HepG2 (cell line): ENCODE data around the gene DOCK3. TPM values are rescaled to one million over a fixed set of nuclear protein-coding genes. Genes with fewer than 3 reads are reported as not detected.

Experiments
- ATAC-seq: fragments of 200-7000 bp; cut with Tn5 transposase; 3 replicates; pipeline ENCODE4 v1.9.1; 2020; ENCODE audit warnings: mild to moderate bottlenecking, moderate library complexity
- BruUV-seq: library from RNA; stranded (reverse); fragments of 400-500 nt; replicated peaks from 2 replicates; lab custom pipeline; 2021; lab: Mats Ljungman, UMichigan
- CTCF ChIA-PET: fragments of 300-600 bp; formaldehyde crosslinking; extraction: SDS; loops from one replicate; lab custom pipeline; 2021; ENCODE audit warnings: low total read pairs, inconsistent platforms, low intra/inter-chr PET ratio; lab: Yijun Ruan, JAX
- POLR2A ChIA-PET: fragments of 350-600 bp; sonication (Branson Sonifier 250); formaldehyde crosslinking; loops from one replicate; lab custom pipeline; 2020; ENCODE audit warnings: antibody characterized with exemption, inconsistent platforms; lab: Yijun Ruan, JAX
- DNase-seq: peaks from one replicate; pipeline ENCODE4 v3.0.0-alpha.2; 2015; ENCODE audit warnings: low spot score
- FAIRE-seq: peaks from 3 replicates; lab custom pipeline; 2011; peaks lifted over from hg19 to GRCh38; lab: Jason Lieb, UNC
- H2AFZ ChIP-seq: one replicate; pipeline ENCODE4 v1.6.1; 2011; ENCODE audit warnings: low read length, inconsistent platforms
- H3K27ac ChIP-seq: fragments of 300-600 bp; 3 replicates; pipeline ENCODE4 v1.8.0; 2011; ENCODE audit warnings: mixed run types, mild to moderate bottlenecking, mixed read lengths, low read length, inconsistent platforms; ENCODE audit not compliant: insufficient read depth; ENCODE audit errors: extremely low read length
- H3K27me3 ChIP-seq, 2 experiments: fragments of 200-600 bp in 1 of 2; 2 replicates in 1 of 2; 3 replicates in 1 of 2; pipeline versions ENCODE4 v1.6.0 to v1.8.0; 2011; ENCODE audit warnings: low read length in 2 of 2, mild to moderate bottlenecking in 2 of 2, moderate library complexity in 2 of 2, inconsistent platforms in 1 of 2; ENCODE audit not compliant: insufficient read depth in 2 of 2, control insufficient read depth in 1 of 2
- H3K36me3 ChIP-seq, 2 experiments: fragments of 200-600 bp in 1 of 2; replicated peaks in 1 of 2; 2 replicates in 1 of 2; 3 replicates in 1 of 2; pipeline versions ENCODE4 v1.5.1 to v1.8.0; 2011; ENCODE audit warnings: low read length in 2 of 2, inconsistent platforms in 1 of 2; ENCODE audit not compliant: insufficient read depth in 2 of 2, control insufficient read depth in 1 of 2
- H3K4me1 ChIP-seq: 2 replicates; pipeline ENCODE4 v1.5.1; 2012; ENCODE audit warnings: low read length, inconsistent platforms; ENCODE audit not compliant: insufficient read depth
- H3K4me2 ChIP-seq: 2 replicates; pipeline ENCODE4 v1.6.0; 2011; ENCODE audit warnings: low read depth, low read length, inconsistent platforms
- H3K4me3 ChIP-seq, 3 experiments: fragments of 200-600 bp in 1 of 3; sonication (generic), shearing (Covaris generic) in 1 of 3; replicated peaks in 1 of 3; 2 replicates each; pipeline ENCODE4 v1.5.1; 2011 to 2016; ENCODE audit warnings: low read length in 3 of 3, inconsistent platforms in 2 of 3, low read depth in 2 of 3, mild to moderate bottlenecking in 2 of 3, control low read depth in 1 of 3, mixed read lengths in 1 of 3; ENCODE audit not compliant: insufficient read depth in 1 of 3
- H3K79me2 ChIP-seq: one replicate; pipeline ENCODE4 v1.6.1; 2011; ENCODE audit warnings: low read length, inconsistent platforms; ENCODE audit not compliant: insufficient read depth
- H3K9ac ChIP-seq: 2 replicates; pipeline ENCODE4 v1.6.0; 2011; ENCODE audit warnings: mild to moderate bottlenecking, low read depth, low read length, inconsistent platforms; ENCODE audit not compliant: insufficient read depth
- H3K9me3 ChIP-seq: 2 replicates; pipeline ENCODE4 v1.5.1; 2012; ENCODE audit warnings: mild to moderate bottlenecking, low read length
- H4K20me1 ChIP-seq: 2 replicates; pipeline ENCODE4 v1.6.0; 2011; ENCODE audit warnings: inconsistent platforms, mild to moderate bottlenecking, low read length, moderate library complexity; ENCODE audit not compliant: insufficient read depth
- ARNT2 ChIP-seq: sonication (generic); formaldehyde crosslinking; IDR thresholded peaks from 2 replicates; pipeline ENCODE4 v1.8.0; 2022; ENCODE audit warnings: mild to moderate bottlenecking, low read depth, missing genetic modification reagents, moderate library complexity
- CERS6 ChIP-seq: sonication (generic); formaldehyde crosslinking; IDR thresholded peaks from 2 replicates; pipeline ENCODE4 v1.5.0; 2020; ENCODE audit warnings: missing genetic modification reagents
- HNRNPK ChIP-seq: fragments of 200-400 bp; formaldehyde crosslinking; IDR thresholded peaks from 2 replicates; pipeline ENCODE4 v1.6.1; 2018; ENCODE audit warnings: low read length, low read depth, moderate library complexity, mild to moderate bottlenecking; ENCODE audit not compliant: poor library complexity, severe bottlenecking
- IKZF4 ChIP-seq: sonication (generic); formaldehyde crosslinking; IDR thresholded peaks from 2 replicates; pipeline ENCODE4 v1.5.1; 2020; ENCODE audit warnings: borderline replicate concordance, mild to moderate bottlenecking, low read depth, missing genetic modification reagents; ENCODE audit errors: not compliant biosample characterization
- MLLT10 ChIP-seq: sonication (generic); formaldehyde crosslinking; IDR thresholded peaks from 2 replicates; pipeline ENCODE4 v1.4.0; 2020; ENCODE audit warnings: missing genetic modification reagents
- POLR2AphosphoS5 ChIP-seq: IDR thresholded peaks from 2 replicates; pipeline ENCODE4 v1.6.1; 2012; ENCODE audit warnings: low read depth, low read length
- SNRNP70 ChIP-seq: fragments of 200-400 bp; formaldehyde crosslinking; IDR thresholded peaks from 2 replicates; pipeline ENCODE4 v1.6.1; 2017; ENCODE audit warnings: mild to moderate bottlenecking, low read depth, low read length, moderate library complexity
- U2AF2 ChIP-seq: fragments of 200-400 bp; formaldehyde crosslinking; IDR thresholded peaks from 2 replicates; pipeline ENCODE4 v1.6.1; 2017; ENCODE audit warnings: low read depth, mild to moderate bottlenecking, low read length
- ZBTB4 ChIP-seq: sonication (generic); formaldehyde crosslinking; IDR thresholded peaks from 2 replicates; pipeline ENCODE4 v1.4.0; 2020; ENCODE audit warnings: missing genetic modification reagents, mild to moderate bottlenecking, borderline replicate concordance
- ZNF17 ChIP-seq: sonication (generic); formaldehyde crosslinking; IDR thresholded peaks from 2 replicates; pipeline ENCODE4 v1.5.0; 2020; ENCODE audit warnings: mild to moderate bottlenecking, missing genetic modification reagents
- ZNF563 ChIP-seq: sonication (generic); formaldehyde crosslinking; IDR thresholded peaks from 2 replicates; pipeline ENCODE4 v1.8.0; 2022; ENCODE audit warnings: mild to moderate bottlenecking, moderate library complexity, missing genetic modification reagents
- ZNF607 ChIP-seq: sonication (generic); formaldehyde crosslinking; IDR thresholded peaks from 2 replicates; pipeline ENCODE4 v1.5.1; 2020; ENCODE audit warnings: missing genetic modification reagents, mild to moderate bottlenecking, borderline replicate concordance
- ZNF672 ChIP-seq: sonication (generic); formaldehyde crosslinking; IDR thresholded peaks from 2 replicates; pipeline ENCODE4 v1.8.1; 2022; ENCODE audit warnings: missing genetic modification reagents
- ZNF713 ChIP-seq: sonication (generic); formaldehyde crosslinking; IDR thresholded peaks from 2 replicates; pipeline ENCODE4 v1.4.0; 2020; ENCODE audit warnings: mild to moderate bottlenecking, missing genetic modification reagents
- ZNF766 ChIP-seq: sonication (generic); formaldehyde crosslinking; IDR thresholded peaks from 2 replicates; pipeline ENCODE4 v1.5.0; 2020; ENCODE audit warnings: missing genetic modification reagents, borderline replicate concordance
- ZNF780A ChIP-seq: sonication (generic); formaldehyde crosslinking; IDR thresholded peaks from 2 replicates; pipeline ENCODE4 v1.8.0; 2022; ENCODE audit warnings: mild to moderate bottlenecking, missing genetic modification reagents, moderate library complexity
- ZSCAN31 ChIP-seq: sonication (generic); formaldehyde crosslinking; IDR thresholded peaks from 2 replicates; pipeline ENCODE4 v1.5.0; 2020; ENCODE audit warnings: low read depth, mild to moderate bottlenecking, missing genetic modification reagents
- WGBS: methylation state at CpG from one replicate; pipeline ENCODE4 v1.1.6; 2017; ENCODE audit warnings: low lambda C conversion rate; 5-methylcytosine and 5-hydroxymethylcytosine counted together
- in situ Hi-C: cut with HindIII; loops from 2 replicates; pipeline ENCODE4 v1.10.0; 2017; ENCODE audit warnings: low pct_unique_long_range_greater_than_20kb; ENCODE audit not compliant: extremely low pct_ligation_motif_present
- intact Hi-C: fragments of 100-400 bp; cut with micrococcal nuclease; formaldehyde crosslinking; loops from one replicate; pipeline ENCODE4 v1.10.0; 2022; ENCODE audit not compliant: unreplicated experiment
- polyA plus RNA-seq, 8 experiments: library from polyadenylated mRNA; depleted of rRNA in 3 of 8; stranded (reverse) in 7 of 8; unstranded in 1 of 8; fragments of >200 nt; fragmentation: Illumina TruSeq in 4 of 8; extraction: Trizol in 4 of 8; gene quantifications; 2 replicates each; pipeline versions ENCODE4 v1.2.1 to v1.2.3, GENCODE V29; 2011 to 2016; ENCODE audit warnings: low read depth in 4 of 8, missing spikeins in 1 of 8, mixed read lengths in 1 of 8; ENCODE audit not compliant: insufficient read depth in 1 of 8
- total RNA-seq, 5 experiments: library from RNA; depleted of rRNA; stranded (reverse); fragments of >200 nt; fragmentation: Illumina TruSeq; extraction: Trizol; gene quantifications; 2 replicates each; pipeline ENCODE4 v1.2.3, GENCODE V29; 2016; ENCODE audit warnings: low read depth in 1 of 5

DOCK3 gene
- total and polyA plus RNA-seq, 2 of the 13 experiments (the other 11 are each of a cell fraction or from before 2014, with no cell fraction given), result not detected

- no peak overlapping the region for H3K4me3 ChIP-seq
- H4K20me1 ChIP-seq, result no peaks in the 10 kb centered on the region
- WGBS, result 0% methylated on average over 4 of the region's 6 CpGs
- no peaks in the 10 kb centered on the region for H3K79me2 ChIP-seq
- peaks cover 0 to 4% of the 10 kb centered on the region in 2 experiments; a peak in 1 of 5 replicates for H3K27me3 ChIP-seq
- H2AFZ ChIP-seq, result no peak overlapping the region
- TF ChIP-seq U2AF2 (no peak), ZNF563 (no peak), ZSCAN31 (no peak), MLLT10 (CRISPR knock-in tag) (no peak), ZNF766 (no peak)
- DNase-seq (no peak), ATAC-seq (no peak), FAIRE-seq (no peak)
- no peaks in the 10 kb centered on the region for H3K9me3 ChIP-seq
- intact Hi-C loops, result no loop called here
- no peaks in the 10 kb centered on the region for H3K4me1 ChIP-seq
- BruUV-seq, result no TSS peak
- in situ Hi-C loops, result no loop called here
- CTCF ChIA-PET, result no interaction called here
- H3K27ac ChIP-seq, result no peak overlapping the region
- H3K4me2 ChIP-seq, result no peak overlapping the region
- no peaks in the 10 kb centered on the region for H3K36me3 ChIP-seq
- no peak overlapping the region for H3K9ac ChIP-seq
- POLR2A ChIA-PET, result no interaction called here
Measured at GRCh38 chr3:50689558-50689957, 14.8 kb downstream of the DOCK3 start.

GRCh38 chr3:50695031-50695430, 20.3 kb downstream of the DOCK3 start:
- WGBS, result 0% methylated on average over 2 of the region's 2 CpGs
- H3K79me2 ChIP-seq, result no peaks in the 10 kb centered on the region
- no peak overlapping the region for H3K9ac ChIP-seq
- no peaks in the 10 kb centered on the region for H4K20me1 ChIP-seq
- in situ Hi-C loops (no loop called here), intact Hi-C loops (no loop called here)
- H3K27ac ChIP-seq, result no peak overlapping the region
- H3K4me2 ChIP-seq, result no peak overlapping the region
- peaks cover 12% of the 10 kb centered on the region; the same call in 1 of the 2 replicates for H3K9me3 ChIP-seq
- no peaks in the 10 kb centered on the region for H3K4me1 ChIP-seq
- CTCF ChIA-PET, result no interaction called here
- H3K4me3 ChIP-seq, result no peak overlapping the region
- DNase-seq, result no peak
- H2AFZ ChIP-seq, result no peak overlapping the region
- no peak for ATAC-seq
- H3K27me3 ChIP-seq, result no peaks in the 10 kb centered on the region
- BruUV-seq, result no TSS peak
- FAIRE-seq, result no peak
- H3K36me3 ChIP-seq, result no peaks in the 10 kb centered on the region
- POLR2A ChIA-PET, result no interaction called here
- TF ChIP-seq ARNT2 (no peak), SNRNP70 (no peak), ZNF17 (CRISPR knock-in tag) (no peak), ZNF672 (no peak), HNRNPK (no peak), CERS6 (no peak), IKZF4 (CRISPR knock-in tag) (no peak), ZNF607 (CRISPR knock-in tag) (no peak), POLR2AphosphoS5 (no peak), ZNF713 (no peak), ZBTB4 (no peak), ZNF780A (CRISPR knock-in tag) (no peak)
